Nephron (organoid): ENCODE measurements around the gene MPHOSPH6.

Experiments
- H3K27ac Mint-ChIP-seq, 3 experiments: 2 replicates each; pipeline ENCODE4 v1.8.0; 2020; ENCODE audit warnings: mixed read lengths in 3 of 3, mild to moderate bottlenecking in 2 of 3, moderate library complexity in 1 of 3
- H3K27me3 Mint-ChIP-seq: 2 replicates; pipeline ENCODE4 v1.8.0; 2021; ENCODE audit warnings: low read depth, mild to moderate bottlenecking, moderate library complexity, mixed read lengths
- H3K36me3 Mint-ChIP-seq: 2 replicates; pipeline ENCODE4 v1.8.0; 2020; ENCODE audit warnings: low read depth, mixed read lengths
- H3K4me1 Mint-ChIP-seq: 2 replicates; pipeline ENCODE4 v1.8.0; 2020; ENCODE audit warnings: mixed read lengths
- H3K4me3 Mint-ChIP-seq, 3 experiments: 2 replicates each; pipeline ENCODE4 v1.8.0; 2020; ENCODE audit warnings: mild to moderate bottlenecking in 3 of 3, mixed read lengths in 3 of 3, moderate library complexity in 2 of 3
- H3K9me3 Mint-ChIP-seq: 2 replicates; pipeline ENCODE4 v1.8.0; 2020; ENCODE audit warnings: mixed read lengths
- CTCF ChIP-seq, 3 experiments: fragments of 200-600 bp; sonication (generic); IDR thresholded peaks; one replicate each; pipeline ENCODE4 v1.5.0; 2021; ENCODE audit warnings: antibody characterized with exemption in 3 of 3; ENCODE audit not compliant: unreplicated experiment in 3 of 3

MPHOSPH6 gene

GRCh38 chr16:82167670-82168069 is 2.4 kb downstream of the MPHOSPH6 start:
- peak overlapping the region; percentile 20 to 50 (median 34) for H3K4me3 Mint-ChIP-seq
- peaks cover 18% of the 10 kb centered on the region for H3K27me3 Mint-ChIP-seq
- peaks cover 13% of the 10 kb centered on the region for H3K9me3 Mint-ChIP-seq
- H3K36me3 Mint-ChIP-seq = peaks cover 67% of the 10 kb centered on the region
- no peak for TF ChIP-seq CTCF (IDR thresholded peaks at IDR 0.05; ENCODE audit: unreplicated experiment in 3 of 3)
- peaks cover 10% of the 10 kb centered on the region for H3K4me1 Mint-ChIP-seq
- no peak overlapping the region for H3K27ac Mint-ChIP-seq

- peaks cover under 1% of the 10 kb centered on the region for H3K9me3 Mint-ChIP-seq
- TF ChIP-seq CTCF (IDR thresholded peaks at IDR 0.05; ENCODE audit: unreplicated experiment in 3 of 3) = no peak
- no peaks in the 10 kb centered on the region for H3K4me1 Mint-ChIP-seq
- peaks cover 86% of the 10 kb centered on the region for H3K36me3 Mint-ChIP-seq
- no peaks in the 10 kb centered on the region for H3K27me3 Mint-ChIP-seq
- H3K27ac Mint-ChIP-seq = no peak overlapping the region
- H3K4me3 Mint-ChIP-seq = no peak overlapping the region
Measured at GRCh38 chr16:82160226-82160625, 9.8 kb downstream of the MPHOSPH6 start.

- TF ChIP-seq CTCF (IDR thresholded peaks at IDR 0.05; ENCODE audit: unreplicated experiment in 3 of 3) = no peak
- H3K9me3 Mint-ChIP-seq = peaks cover 18% of the 10 kb centered on the region
- H3K27ac Mint-ChIP-seq = no peak overlapping the region
- H3K4me3 Mint-ChIP-seq = no peak overlapping the region
- H3K36me3 Mint-ChIP-seq = peaks cover 89% of the 10 kb centered on the region
- H3K4me1 Mint-ChIP-seq = no peaks in the 10 kb centered on the region
- H3K27me3 Mint-ChIP-seq = no peaks in the 10 kb centered on the region
Measured at GRCh38 chr16:82157836-82158235, 12.2 kb downstream of the MPHOSPH6 start.

DNA sequence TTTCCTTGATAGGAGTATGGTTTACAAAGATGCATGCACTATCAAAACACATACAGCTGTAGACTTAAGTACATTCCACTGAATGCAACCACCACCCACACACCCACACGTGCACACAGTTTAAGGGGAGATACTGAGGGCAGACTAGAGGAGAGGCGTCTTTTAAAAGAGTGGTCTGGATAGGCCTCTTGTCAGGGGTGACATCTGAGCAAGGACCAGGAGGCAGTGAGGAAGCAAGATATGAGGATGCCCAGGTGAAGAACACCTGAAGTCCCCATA is 12.6 kb downstream of the MPHOSPH6 start:
- no peaks in the 10 kb centered on the region for H3K4me1 Mint-ChIP-seq
- no peak overlapping the region for H3K27ac Mint-ChIP-seq
- no peaks in the 10 kb centered on the region for H3K27me3 Mint-ChIP-seq
- no peak overlapping the region for H3K4me3 Mint-ChIP-seq
- peaks cover 87% of the 10 kb centered on the region for H3K36me3 Mint-ChIP-seq
- H3K9me3 Mint-ChIP-seq = peaks cover 18% of the 10 kb centered on the region
- TF ChIP-seq CTCF (IDR thresholded peaks at IDR 0.05; ENCODE audit: unreplicated experiment in 3 of 3) = no peak

DNA sequence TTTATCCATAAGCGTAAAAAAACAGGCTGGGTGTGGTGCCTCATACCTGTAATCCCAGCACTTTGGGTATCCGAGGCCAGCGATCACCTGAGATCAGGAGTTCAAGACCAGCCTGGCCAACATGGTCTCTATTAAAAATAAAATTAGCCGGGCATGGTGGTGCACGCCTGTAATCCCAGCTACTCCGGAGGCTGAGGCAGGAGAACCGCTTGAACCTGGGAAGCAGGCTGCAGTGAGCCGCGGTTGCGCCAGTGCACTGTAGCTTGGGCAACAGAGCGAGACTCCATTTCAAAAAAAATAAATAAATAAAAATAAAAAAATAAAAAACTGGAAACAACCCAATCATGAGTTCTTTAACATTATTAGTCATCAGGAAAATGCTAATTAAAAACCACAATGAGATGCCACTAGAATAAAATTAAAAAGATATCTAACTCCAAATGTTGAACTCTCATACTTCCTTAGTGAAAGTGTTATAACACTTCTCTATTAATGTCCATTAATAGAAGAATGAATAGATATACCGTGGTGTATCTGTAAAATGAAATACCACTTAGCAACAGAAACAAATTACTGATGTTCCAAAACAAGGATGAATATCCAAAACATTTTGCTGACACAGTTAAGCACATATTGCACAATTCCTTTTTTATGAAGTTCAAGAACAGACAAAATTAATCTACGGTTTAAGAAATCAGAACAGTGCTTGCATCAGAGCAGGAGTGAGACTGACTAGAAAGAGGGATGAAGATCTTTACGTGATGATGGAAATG is 13.1 kb downstream of the MPHOSPH6 start:
- peaks cover 18% of the 10 kb centered on the region for H3K9me3 Mint-ChIP-seq
- peaks cover 87% of the 10 kb centered on the region for H3K36me3 Mint-ChIP-seq
- H3K4me1 Mint-ChIP-seq = no peaks in the 10 kb centered on the region
- no peak overlapping the region for H3K4me3 Mint-ChIP-seq
- H3K27me3 Mint-ChIP-seq = no peaks in the 10 kb centered on the region
- no peak for TF ChIP-seq CTCF (IDR thresholded peaks at IDR 0.05; ENCODE audit: unreplicated experiment in 3 of 3)
- no peak overlapping the region for H3K27ac Mint-ChIP-seq

DNA sequence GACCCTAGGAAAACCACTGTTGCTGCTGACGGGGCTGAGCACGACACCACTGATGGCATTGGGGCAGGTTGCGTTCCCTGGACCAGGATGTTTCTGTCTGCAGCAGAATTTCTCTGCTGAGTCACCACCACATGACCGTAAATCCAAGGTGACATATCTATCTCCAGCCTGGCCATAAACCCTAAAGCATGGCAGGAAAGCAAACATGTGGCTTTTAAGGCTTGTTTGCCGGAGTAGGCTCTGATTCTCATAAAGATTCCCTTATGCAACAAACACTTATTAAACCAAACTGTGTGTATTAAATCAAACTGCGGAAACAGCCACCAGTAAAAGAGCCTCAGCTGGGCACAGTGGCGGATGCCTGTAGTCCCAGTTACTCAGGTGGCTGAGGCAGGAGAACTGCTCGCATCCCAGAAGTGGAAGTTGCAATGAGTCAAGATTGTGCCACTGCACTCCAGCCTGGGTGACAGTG is 17.3 kb downstream of the MPHOSPH6 start:
- Mint-ChIP-seq H3K36me3 (peaks cover 83% of the 10 kb centered on the region), H3K27me3 (no peaks in the 10 kb centered on the region), H3K27ac (no peak overlapping the region), H3K4me3 (no peak overlapping the region), H3K4me1 (no peaks in the 10 kb centered on the region), H3K9me3 (peaks cover 18% of the 10 kb centered on the region)
- TF ChIP-seq CTCF (IDR thresholded peaks at IDR 0.05; ENCODE audit: unreplicated experiment in 3 of 3) = no peak
